GM12801 (cell line): ENCODE results near the gene IGFALS.

Experiments used
- CTCF ChIP-seq: IDR thresholded peaks from one replicate; pipeline ENCODE4 v1.5.1; 2011; ENCODE audit warnings: control low read depth; ENCODE audit not compliant: insufficient read length; ENCODE audit errors: extremely low read depth

The IGFALS gene

GRCh38 chr16:1772362-1772907 lies 21.1 kb downstream of the IGFALS start, which contains the start of gene EME2:
Gene EME2 (plus strand): TSS chr16:1772810. CDS start chr16:1773228, 418 bp downstream.
- no peak for TF ChIP-seq CTCF

- TF ChIP-seq CTCF: no peak
Measured at GRCh38 chr16:1771864-1772361, 21.6 kb downstream of the IGFALS start.

GRCh38 chr16:1771188-1771863 lies 22.2 kb downstream of the IGFALS start, which contains the start of gene NME3:
Gene NME3 (minus strand): TSS chr16:1771543. CDS start chr16:1771534, 9 bp downstream.
- no peak for TF ChIP-seq CTCF

- TF ChIP-seq CTCF: no peak
Measured at GRCh38 chr16:1770328-1771187, 22.9 kb downstream of the IGFALS start.

- no peak for TF ChIP-seq CTCF
Measured at GRCh38 chr16:1769402-1770300, 23.9 kb downstream of the IGFALS start.

- no peak for TF ChIP-seq CTCF
Measured at GRCh38 chr16:1768767-1769401, 24.6 kb downstream of the IGFALS start.
